HuH-7.5 (cell line): Measurements from ENCODE around the gene SCUBE1.
A peak's percentile ranks its signal among the peaks of the same experiment; 100 is the strongest.
"Not testable (repeated sequence)": the region's sequence is repeated elsewhere in the genome, so short reads cannot be mapped to it uniquely, and the experiment has no call there.

Experiments used
- DNase-seq: peaks from one replicate; pipeline ENCODE4 v3.0.0; 2011; ENCODE audit warnings: low spot score

SCUBE1 gene

DNA sequence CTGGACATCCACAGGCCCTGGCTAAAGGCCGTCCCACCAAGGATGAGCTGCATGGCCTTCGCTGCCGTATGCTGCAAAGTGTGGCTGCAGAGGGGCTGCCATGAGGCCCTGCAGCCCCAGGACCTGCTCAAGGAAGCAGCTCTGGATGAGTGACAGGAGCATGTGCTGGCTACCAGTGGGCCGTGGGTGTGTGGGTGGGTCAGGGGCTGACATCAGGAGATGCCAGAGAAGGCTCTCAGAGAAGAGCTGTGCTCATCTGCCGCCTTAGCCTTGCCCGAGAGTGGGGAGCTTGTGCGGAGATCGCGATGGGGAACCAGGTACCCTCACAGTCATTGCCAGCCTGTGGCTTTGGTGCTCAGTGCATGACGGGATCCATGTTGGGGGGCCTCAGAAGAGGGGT, 41.3 kb downstream of the SCUBE1 start:
- DNase-seq, result no peak

DNA sequence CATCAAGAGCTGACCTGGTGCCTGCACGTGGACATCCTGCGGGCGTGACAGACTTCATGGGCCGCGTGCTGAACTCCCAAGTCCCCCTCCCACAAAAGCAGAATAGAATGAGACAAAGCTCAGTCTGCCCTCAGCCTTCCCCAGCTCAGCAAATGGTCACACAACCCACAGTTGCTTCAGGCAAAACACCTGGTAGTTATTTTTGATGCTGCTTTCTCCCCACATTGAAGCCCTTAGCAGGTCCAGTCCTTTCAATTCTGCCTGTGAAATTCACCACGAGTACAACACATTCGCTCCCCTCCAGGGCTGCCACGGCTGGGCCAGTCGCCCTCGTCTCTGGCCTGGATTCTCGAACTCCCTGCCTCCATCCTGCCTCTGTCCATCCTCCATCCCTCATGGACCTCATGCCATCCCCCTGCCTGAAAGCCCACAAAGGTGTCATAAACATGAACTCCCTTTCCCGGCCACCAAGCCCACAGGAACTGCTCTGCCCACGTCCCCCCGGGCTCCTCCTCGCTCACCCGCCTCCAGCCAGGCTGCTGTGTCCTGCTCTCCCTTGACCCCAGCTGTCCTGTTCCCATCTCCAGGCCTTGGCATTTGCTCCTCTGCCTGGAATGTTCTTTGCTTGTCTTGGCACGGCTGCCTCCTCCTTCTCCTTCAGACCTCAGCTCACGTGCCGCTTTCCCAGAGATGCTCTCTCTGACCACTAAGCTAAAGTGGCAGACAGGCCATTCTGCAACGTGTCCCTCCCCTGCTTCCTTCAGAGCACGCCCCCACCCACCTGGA, 42.1 kb downstream of the SCUBE1 start:
- no peak for DNase-seq

DNA sequence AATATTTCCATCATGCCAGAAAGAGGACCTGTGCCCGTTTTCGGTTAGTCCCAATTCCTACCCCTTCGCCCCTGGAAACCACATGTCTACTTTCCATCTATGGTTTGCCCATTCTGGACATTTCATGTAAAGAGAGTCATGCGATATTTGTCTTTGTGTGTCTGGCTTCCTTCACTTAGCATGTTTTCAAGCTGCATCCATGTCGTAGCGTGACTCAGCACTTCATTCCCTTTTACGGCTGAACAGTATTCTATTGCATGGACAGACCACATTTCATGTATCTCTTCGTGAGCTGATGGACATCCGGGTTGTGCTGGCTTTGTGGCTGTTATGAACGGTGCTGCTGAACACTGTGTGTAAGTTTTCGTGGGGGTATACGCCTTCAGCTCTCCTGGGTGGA, 43.4 kb downstream of the SCUBE1 start:
- no peak for DNase-seq

DNA sequence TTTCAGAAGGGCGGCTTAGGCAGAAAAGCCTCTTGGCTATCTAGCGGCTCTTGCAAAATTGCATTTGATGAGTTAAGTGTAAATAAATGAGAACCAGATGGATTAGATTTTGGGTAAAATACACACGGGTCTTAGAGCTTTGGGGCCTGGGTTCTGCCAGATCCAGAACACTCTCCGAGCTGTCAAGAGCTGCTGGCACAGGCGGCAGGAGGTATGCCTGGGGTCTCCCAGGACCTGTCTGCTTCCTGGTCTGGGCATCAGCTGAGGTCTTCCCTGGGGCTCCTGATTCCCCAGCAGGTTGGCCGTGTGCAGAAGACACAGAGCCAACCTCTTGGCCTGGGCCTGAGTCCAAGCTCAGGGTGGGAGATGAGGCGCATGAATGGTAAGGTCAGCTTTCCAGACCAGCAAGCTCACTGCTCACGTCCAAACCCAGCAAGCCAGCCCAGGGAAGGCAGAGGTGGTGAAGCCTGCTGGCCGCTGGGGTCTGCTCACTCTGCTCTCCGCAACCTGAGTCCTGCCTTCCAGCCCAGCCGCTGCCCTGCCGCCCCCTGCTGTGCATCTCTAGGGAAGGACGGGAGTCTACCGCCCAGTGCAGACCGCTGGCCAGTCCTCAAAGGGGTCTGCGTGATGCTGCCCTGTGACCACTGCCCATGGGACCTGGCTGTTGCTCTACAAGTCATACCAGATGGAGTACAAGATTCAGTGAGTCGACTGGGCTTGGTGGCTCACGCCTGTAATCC, 44.9 kb downstream of the SCUBE1 start:
- DNase-seq, result no peak

DNA sequence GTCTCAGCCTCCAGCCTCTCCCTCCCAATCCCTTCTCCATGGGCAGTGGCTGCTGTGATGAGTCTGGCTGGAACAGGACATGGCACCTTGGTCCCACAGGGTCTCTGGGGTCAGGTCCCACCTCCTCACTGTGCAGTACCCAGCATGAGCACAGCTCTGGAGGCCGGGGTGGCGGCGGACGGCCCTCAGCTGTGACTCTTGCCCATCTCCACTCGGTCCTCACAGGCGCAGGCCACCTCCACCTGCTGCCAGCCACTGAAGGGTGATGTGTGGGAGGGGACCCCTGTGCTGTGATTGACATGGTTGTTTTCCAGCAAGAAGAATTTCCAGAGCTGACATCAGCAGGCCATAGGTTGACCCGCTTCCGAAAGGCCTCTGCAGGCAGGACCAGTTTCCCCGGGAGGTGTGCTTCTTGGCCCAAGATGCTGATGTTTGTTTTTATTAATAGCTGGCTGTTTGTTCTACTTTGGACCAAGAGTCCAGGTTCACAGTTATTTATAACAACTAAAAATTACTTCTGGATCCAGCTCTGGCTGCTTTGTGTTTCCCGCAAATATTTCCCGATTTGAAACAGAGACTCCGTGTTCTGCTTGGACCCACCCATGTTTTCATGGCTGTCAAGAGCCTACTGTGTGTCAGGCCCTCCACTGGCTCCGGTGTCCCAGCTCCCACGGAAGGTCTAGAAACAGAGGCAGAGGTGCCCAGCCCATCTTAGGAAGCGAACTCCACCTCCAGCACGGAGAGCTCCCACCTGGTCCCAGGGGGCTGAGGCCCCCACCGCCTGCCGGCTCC, 45.7 kb downstream of the SCUBE1 start:
- no peak for DNase-seq

DNA sequence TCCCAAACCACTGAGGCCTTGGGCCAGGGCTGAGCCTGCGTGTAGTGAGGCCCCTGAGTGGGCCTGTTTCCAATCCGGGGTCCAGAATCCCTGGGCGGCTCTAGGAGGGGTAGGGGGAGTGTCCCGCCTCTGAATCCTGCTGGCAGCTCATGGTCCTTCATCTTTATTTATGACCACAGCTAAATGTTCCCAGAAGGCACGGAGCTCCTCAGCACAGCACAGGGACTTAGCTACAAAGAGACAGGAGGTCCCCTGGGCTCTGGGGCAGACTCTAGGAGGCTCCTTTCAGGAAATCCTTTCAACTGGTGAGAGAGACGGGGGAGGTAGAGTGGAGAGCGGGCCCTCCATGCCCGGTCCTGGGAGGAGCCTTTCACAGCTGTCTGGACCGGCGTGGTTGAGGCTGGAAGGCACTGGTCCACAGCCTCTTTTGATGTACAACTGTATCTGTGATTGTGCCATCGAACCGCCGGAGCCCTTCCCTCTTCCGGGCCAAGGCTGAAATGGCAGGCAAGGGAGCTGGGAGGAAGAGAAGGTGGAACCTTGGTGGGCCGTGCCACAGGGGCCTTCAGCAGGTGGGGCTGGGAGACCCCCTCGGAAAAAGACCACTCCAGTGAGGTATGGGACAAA, 46.8 kb downstream of the SCUBE1 start:
- DNase-seq, result no peak

DNA sequence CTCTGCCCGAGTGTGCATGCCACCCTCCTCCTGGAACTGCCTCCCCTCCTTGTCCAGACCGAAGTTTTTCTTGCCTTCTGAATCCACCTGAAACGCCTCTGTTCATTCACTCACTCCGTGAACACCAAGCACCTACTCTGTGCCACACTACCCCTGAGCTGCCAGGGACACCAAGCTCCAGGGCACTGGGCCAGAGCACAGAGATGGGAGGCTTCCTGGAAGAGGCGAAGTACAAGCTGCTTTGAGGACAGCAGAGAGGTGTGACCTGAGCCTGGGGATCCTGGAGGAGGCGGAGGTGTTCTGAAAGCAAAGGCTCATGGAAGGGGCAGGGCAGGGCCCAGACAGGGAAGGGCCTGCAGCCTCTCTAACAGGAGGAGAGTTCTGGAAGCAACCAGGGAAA, 47.5 kb downstream of the SCUBE1 start:
- DNase-seq, result no peak

DNA sequence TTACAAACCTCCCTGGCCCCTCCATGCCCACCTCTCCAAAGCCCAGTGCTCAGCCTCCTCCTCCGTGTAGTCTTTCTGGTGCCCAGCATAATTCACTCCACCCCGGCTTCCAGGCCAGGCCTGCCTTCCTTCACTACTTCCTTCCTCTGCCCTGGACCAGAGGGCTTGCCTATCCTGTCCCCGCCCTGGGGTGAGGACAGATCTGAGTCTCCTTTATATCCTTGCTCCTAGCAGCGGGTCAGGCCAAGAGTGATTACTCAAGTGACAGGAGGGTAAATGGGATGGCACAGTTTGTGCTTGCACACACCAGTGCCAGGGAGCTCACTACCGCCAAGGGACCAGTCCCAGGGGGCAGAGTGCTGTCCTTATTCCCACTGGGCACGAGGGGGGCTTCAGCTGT, 48.0 kb downstream of the SCUBE1 start:
- DNase-seq, result no peak

DNA sequence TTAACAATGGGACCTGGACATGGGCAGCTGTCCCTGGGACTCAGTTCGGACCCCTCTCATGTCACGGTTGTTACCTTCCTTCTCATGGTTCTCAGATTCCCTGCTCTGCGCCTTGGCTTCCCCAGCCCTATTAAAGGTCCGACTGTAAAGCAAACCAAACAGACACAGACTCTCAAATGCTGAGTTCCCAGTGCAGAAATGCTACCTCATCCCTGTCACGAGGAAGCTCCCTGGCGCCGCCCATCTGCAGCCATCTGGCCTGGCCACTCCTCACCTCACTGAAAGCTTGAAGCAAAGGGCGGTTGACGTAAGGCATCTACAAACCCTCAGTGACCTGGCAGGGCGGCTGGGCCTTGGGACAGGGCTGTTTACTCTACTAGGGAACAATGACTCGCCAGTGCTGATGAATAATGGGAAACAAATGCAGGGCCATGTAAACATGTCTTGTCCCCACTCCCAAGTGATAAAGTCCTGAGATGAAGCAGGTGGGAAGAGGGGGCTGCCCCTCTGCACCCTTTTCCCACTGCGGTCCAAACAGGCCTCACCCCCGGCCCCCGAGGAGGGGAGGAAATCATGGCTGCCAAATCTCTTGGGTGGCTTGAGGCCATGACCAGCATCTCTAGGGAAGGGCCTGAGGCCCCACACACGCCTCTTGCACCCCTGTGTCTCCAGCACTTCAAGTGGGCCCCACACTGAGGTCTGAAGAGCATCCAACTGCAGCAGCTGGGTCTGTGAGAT, 49.3 kb downstream of the SCUBE1 start:
- peak; percentile 53 for DNase-seq

DNA sequence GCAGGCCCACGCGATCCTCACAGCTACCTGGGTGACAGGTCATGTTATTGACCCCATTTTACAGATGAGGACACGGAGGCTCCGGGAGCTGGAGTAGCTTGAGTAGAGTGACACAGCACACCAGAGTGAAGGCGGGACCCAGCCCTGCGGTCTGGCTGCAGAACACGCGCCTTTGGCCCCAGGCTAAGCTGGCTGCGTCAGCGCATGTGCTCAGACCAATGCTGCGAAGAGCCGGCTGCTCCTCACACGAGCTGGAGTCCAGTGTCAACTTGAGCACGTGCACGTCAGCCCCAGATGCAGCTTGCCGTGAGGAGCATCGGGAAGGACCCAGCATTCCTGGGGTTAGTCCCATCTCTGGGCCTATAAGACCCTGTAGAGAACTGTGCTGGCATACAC, 49.9 kb downstream of the SCUBE1 start:
- DNase-seq, result no peak

DNA sequence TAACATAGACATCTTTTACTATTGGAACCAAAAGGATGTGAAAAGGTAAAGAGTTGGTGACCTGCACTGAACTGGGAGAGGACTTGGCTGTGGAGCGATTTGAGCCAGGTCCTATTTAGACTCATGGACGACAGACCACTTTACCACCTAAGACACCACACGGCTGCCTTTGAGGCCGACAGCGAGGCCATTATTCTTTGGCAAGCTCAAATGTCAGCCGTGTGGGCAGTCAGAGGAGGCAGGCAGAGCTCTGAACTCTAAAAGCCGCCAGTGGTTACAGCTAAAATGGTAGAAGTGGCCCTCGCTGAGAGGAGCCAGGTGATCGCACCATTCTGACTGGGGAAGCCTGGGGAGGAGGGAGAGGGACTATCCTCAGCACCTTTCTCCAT, 50.5 kb downstream of the SCUBE1 start:
- no peak for DNase-seq

DNA sequence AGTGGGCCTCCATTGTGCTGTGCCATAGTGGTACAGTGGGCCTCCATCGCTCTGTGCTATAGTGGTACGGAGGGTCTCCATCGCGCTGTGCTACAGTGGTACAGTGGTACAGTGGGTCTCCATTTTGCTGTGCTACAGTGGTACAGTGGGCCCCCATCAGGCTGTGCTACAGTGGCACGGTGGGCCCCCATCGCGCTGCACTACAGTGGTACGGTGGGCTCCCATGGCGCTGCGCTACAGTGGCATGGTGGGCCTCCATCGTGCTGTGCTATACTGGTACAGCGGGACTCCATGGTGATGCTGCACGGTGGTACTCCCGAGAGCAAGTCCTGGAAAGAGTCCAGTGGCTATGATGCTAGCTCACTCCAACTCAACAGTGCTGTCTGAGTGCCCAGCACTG, 51.8 kb downstream of the SCUBE1 start:
- no peak for DNase-seq

DNA sequence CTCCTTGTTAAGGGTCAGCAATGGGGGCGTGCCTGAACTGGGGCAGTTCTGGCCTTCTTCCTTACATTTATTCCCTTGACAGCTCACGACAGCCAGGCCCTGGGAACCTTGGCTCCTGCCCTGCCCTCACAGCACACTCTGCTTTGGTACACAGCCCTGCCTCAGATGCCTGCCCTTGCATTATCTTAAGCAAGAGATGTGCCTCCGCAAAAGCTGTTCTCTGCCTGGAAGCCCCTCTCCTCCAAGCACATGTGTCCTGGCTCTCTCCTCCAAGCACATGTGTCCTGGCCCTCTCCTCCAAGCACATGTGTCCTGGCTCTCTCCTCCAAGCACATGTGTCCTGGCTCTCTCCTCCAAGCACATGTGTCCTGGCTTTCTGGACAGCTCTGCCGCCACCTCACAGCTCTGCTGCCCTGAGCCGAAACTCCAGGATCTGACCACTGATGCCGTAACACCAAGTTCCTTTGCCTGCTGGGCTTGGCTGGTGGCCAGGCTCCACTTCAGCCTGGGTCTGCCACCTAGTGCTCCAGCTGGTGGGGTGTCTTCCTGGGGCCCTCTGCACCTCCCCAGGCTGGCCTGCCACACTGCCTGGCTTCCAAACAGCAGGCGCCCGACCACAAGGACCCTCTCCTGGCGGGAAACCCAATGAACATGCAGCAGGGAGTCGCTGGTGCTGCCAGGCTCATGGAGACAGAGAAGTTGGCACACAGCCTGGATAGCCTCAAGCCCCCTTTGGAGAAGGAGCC, 53.0 kb downstream of the SCUBE1 start:
- no peak for DNase-seq

DNA sequence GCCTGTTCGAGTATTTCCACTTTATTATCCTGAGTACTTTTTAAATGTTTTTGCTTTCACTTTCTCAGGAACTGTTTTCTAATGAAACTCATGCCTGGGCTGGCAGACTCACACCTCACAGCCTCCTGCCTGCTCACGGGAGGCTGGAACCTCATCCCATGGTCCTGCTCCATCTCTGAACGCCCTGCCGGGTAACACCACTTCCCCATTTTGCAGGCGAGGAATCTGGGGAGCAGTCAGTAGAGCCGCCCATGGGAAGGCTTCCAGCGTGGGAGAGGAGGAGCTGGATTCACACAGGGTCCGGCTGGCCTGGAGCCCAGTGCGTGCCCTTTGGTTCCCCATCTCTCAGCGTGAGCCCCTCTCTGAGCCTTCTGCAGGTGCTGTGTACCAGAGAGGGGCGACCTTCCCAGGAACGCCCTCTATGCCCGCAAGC, 53.6 kb downstream of the SCUBE1 start:
- no peak for DNase-seq

DNA sequence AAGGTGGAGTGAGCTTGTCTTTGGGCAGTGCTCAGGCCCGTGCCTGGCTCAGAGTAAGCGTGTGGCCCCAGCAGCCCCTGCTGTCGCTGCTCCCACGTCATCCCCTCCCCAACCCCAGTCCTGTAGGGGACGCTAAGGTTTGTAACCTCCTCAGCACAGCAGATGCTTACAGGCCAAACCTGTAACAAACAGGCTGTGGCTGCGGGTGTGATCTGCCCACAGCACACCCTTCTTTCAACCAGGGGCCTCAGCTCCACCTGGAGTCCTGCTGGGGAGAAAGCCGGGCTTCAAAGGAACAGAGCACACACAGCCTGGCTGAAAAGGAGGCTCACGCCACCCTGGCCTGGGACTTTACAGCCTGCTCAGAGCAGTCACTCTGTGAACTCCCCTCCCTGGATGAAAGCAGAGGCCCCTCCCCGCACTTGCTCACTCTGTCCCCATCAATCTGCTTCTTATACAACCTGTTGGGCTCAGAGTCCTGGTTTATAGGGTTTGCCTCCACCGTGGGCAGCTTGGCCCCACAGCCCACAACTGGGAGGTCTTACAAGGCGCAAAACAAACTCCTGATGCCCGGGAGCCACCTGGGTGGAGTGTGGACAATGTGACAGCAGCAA, 54.3 kb downstream of the SCUBE1 start:
- DNase-seq, result no peak

DNA sequence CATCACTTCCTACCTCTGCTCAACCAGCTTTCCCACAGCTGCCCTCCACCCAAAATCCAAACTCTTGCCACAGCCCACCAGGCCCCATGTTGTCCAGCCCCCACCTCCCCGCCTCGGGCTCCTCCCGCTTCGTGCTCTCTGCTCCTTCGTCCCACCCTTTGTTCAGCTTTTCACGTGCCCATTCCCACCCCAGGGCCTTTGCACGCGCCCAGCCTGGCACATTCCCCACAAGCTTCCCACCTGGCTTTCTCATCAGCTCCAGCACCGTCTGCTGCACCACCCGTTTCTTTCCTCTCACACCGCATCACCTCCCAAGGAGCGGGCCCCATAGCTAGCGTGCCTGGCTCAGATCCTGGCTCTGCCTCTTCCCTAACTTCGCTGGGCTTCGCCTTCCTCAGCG, 54.8 kb downstream of the SCUBE1 start:
- DNase-seq, result no peak

DNA sequence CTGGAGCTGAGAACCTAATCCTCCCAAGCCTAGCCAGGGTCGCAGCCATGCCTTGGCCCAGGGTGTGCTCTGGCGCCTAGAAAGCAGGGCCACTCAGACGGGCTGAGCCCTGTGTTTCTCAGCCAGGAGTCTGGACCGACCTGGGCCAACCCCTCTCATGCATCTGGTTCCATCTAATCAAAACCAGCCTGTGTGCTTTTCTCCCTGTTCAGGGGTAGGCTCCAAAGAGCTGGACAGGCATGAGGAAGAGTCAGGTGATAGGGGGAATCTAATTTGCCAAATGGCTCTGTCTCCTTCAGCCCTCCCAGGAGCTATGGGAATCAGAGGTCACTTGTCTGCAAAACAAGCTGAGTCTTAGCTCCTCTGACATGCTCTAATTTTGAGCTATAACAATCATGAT, 55.7 kb downstream of the SCUBE1 start:
- DNase-seq, result no peak

DNA sequence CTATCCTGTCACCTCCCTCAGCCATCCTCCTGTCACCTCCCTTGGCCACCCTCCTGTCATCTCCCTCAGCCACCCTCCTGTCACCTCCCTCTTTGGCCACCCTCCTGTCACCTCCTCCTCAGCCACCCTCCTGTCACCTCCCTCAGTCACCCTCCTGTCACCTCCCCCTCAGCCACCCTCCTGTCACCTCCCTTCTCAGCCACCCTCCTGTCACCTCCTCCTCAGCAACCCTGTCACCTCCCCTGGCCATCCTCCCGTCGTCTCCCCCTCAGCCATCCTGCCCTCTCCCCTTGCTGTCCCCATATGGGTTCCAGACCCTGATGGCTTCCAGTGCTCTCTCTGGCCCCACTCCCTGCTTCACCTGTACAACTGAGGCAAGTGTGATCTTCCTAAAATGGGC, 61.8 kb downstream of the SCUBE1 start:
- no peak for DNase-seq

DNA sequence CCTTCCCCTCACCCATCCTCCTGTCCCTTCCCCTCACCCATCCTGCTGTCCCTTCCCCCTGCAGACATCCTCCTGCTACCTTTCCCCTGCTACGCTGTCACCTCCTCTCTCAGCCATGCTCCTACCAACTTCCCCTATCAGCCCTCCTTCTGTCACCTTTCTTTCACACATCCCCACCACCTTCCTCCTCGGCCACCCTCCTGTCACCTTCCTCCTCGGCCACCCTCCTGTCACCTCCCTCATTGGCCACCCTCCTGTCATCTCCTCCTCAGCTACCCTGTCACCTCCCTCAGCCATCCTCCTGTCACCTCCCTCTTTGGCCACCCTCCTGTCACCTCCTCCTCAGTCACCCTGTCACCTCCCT, 62.7 kb downstream of the SCUBE1 start:
- not testable (repeated sequence) for DNase-seq

DNA sequence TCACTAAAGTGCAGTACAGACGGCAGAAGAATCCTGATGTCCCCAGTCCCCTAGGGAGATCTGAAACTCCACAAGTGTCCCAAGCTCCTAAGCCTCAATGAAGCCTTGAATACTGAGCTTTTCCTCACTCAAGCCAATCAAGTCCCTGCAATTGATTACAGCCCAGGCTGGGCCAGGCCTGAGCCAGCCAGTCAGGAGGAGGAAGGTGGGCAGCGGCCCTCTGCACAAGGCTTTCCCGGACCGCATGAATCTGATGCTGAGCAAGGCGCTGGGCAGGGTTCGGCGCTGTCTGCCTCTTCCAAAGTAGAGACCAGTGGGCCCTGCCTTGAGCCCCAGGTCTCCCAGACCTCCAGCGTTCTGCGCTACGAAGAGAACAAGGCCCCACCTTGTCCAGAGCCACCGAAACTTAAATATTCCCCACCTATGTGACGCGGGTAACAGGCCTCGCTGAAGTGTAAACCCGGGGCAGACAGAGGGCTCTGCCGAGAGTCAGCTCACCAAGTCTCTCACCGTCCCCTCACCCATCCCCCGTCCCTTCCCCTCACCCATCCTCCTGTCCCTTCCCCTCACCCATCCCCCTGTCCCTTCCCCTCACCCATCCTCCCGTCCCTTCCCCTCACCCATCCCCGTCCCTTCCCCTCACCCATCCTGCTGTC, 63.2 kb downstream of the SCUBE1 start:
- DNase-seq, result no peak
